GM12892 (cell line): ENCODE data around the gene NPAS1.
"Not testable (repeated sequence)": the region's sequence is repeated elsewhere in the genome, so short reads cannot be mapped to it uniquely, and the experiment has no call there.

Source experiments
- DNase-seq: peaks from one replicate; pipeline ENCODE4 v3.0.0; 2011; ENCODE audit not compliant: insufficient read length
- FAIRE-seq: peaks from 2 replicates; lab custom pipeline; 2011; peaks lifted over from hg19 to GRCh38; lab: Jason Lieb, UNC
- POLR2A ChIP-seq: IDR thresholded peaks from 2 replicates; pipeline ENCODE4 v1.6.1; 2011; ENCODE audit warnings: low read depth, low read length, control low read depth
- POLR2AphosphoS5 ChIP-seq: IDR thresholded peaks from 2 replicates; pipeline ENCODE4 v1.6.1; 2011; ENCODE audit warnings: low read depth, low read length, control low read depth
- TAF1 ChIP-seq: IDR thresholded peaks from 2 replicates; pipeline ENCODE4 v1.6.1; 2011; ENCODE audit warnings: low read depth, mild to moderate bottlenecking, control low read depth, low read length, borderline replicate concordance

NPAS1 gene

GRCh38 chr19:47003611-47004465 is 15.8 kb upstream of the NPAS1 start:
- DNase-seq = no peak
- TF ChIP-seq POLR2AphosphoS5 (no peak), TAF1 (no peak)
- FAIRE-seq = no peak

GRCh38 chr19:47005164-47005641 is 14.4 kb upstream of the NPAS1 start:
- FAIRE-seq = no peak
- DNase-seq = no peak
- no peak for TF ChIP-seq POLR2A
- no peak for TF ChIP-seq POLR2AphosphoS5
- TF ChIP-seq TAF1 = no peak

- no peak for TF ChIP-seq POLR2A
- TF ChIP-seq POLR2AphosphoS5 = no peak
- no peak for TF ChIP-seq TAF1
- DNase-seq (no peak), FAIRE-seq (no peak)
Observed at GRCh38 chr19:47005873-47006272, 13.8 kb upstream of the NPAS1 start.

GRCh38 chr19:47006496-47006895 is 13.1 kb upstream of the NPAS1 start:
- DNase-seq (no peak), FAIRE-seq (no peak)
- no peak for TF ChIP-seq TAF1
- TF ChIP-seq POLR2A = no peak
- TF ChIP-seq POLR2AphosphoS5 = no peak

GRCh38 chr19:47010549-47010948 is 9.1 kb upstream of the NPAS1 start:
- not testable (repeated sequence) for FAIRE-seq, DNase-seq

- no peak for DNase-seq
- TF ChIP-seq TAF1 (no peak), POLR2A (no peak), POLR2AphosphoS5 (no peak)
- no peak for FAIRE-seq
Observed at GRCh38 chr19:47012617-47013016, 7.0 kb upstream of the NPAS1 start.

- TF ChIP-seq TAF1 (no peak), POLR2AphosphoS5 (no peak), POLR2A (no peak)
- peak; percentile 68 for DNase-seq
- peak; percentile 90 for FAIRE-seq
Observed at GRCh38 chr19:47013041-47013517, 6.6 kb upstream of the NPAS1 start.

- no peak for FAIRE-seq
- no peak for DNase-seq
- TF ChIP-seq POLR2AphosphoS5 (no peak), TAF1 (no peak), POLR2A (no peak)
Observed at GRCh38 chr19:47018923-47019322, 714 bp upstream of the NPAS1 start.

GRCh38 chr19:47020132-47020805 is 632 bp downstream of the NPAS1 start:
- DNase-seq = no peak
- no peak for FAIRE-seq
- no peak for TF ChIP-seq POLR2A
- TF ChIP-seq POLR2AphosphoS5 = no peak
- no peak for TF ChIP-seq TAF1

GRCh38 chr19:47020992-47021496 is 1.4 kb downstream of the NPAS1 start:
- TF ChIP-seq POLR2A (no peak), POLR2AphosphoS5 (no peak), TAF1 (no peak)
- DNase-seq (no peak), FAIRE-seq (no peak)

GRCh38 chr19:47021536-47022139 is 2.0 kb downstream of the NPAS1 start:
- no peak for TF ChIP-seq POLR2A
- TF ChIP-seq TAF1 = no peak
- TF ChIP-seq POLR2AphosphoS5 = no peak
- DNase-seq = no peak
- no peak for FAIRE-seq
